Mammary epithelial cell (primary cell): Measurements from ENCODE around the gene THOC6.

Experiments
- EZH2 ChIP-seq: IDR thresholded peaks from 2 replicates; pipeline ENCODE4 v1.6.1; 2012; ENCODE audit warnings: low read length, inconsistent platforms, borderline replicate concordance
- TF ChIP-seq, protein P1 (sequence below), 2 donors: IDR thresholded peaks in 1 of 2; conservative IDR thresholded peaks in 1 of 2; 2 replicates each; pipeline ENCODE4 v1.5.1; 2011 to 2012; ENCODE audit warnings: inconsistent platforms in 2 of 2, low read length in 2 of 2, mild to moderate bottlenecking in 2 of 2, control low read depth in 1 of 2, low read depth in 1 of 2; ENCODE audit not compliant: insufficient read depth in 1 of 2; ENCODE audit errors: extremely low read depth in 1 of 2

DNA sequence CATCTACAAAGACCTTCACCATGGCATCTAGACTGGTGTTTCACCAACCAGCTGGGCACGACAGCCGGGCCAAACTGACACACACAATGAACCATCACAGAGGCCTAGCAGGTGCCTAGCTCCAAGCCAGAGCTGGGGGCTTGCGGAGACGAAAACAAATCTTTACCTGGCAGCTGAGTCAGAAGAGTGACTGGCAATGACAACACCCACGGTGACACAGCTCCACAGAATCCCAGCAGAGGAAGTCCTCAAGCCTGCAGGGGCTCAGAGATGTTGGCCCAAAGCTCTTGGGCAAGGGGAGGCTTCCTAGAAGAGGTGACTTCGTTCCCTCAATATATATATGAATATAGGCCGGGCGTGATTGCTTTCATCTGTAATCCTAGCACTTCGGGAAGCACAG is 27.7 kb downstream of the THOC6 start:
- TF ChIP-seq, protein P1, sequence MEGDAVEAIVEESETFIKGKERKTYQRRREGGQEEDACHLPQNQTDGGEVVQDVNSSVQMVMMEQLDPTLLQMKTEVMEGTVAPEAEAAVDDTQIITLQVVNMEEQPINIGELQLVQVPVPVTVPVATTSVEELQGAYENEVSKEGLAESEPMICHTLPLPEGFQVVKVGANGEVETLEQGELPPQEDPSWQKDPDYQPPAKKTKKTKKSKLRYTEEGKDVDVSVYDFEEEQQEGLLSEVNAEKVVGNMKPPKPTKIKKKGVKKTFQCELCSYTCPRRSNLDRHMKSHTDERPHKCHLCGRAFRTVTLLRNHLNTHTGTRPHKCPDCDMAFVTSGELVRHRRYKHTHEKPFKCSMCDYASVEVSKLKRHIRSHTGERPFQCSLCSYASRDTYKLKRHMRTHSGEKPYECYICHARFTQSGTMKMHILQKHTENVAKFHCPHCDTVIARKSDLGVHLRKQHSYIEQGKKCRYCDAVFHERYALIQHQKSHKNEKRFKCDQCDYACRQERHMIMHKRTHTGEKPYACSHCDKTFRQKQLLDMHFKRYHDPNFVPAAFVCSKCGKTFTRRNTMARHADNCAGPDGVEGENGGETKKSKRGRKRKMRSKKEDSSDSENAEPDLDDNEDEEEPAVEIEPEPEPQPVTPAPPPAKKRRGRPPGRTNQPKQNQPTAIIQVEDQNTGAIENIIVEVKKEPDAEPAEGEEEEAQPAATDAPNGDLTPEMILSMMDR (conservative IDR thresholded peaks at IDR 0.05 in 1 of 2, IDR thresholded peaks at IDR 0.05 in 1 of 2; ENCODE audit: extremely low read depth in 1 of 2, insufficient read depth in 1 of 2, low read depth in 1 of 2, low read length in 2 of 2): no peak
- no peak for TF ChIP-seq EZH2
